DND-41 (cell line): Measurements from ENCODE around the gene PHRF1.

ENCODE experiments used
- EZH2 ChIP-seq: IDR thresholded peaks from 3 replicates; pipeline ENCODE4 v1.6.1; 2012; ENCODE audit warnings: borderline replicate concordance, low read depth, mild to moderate bottlenecking, moderate library complexity, low read length, inconsistent platforms; ENCODE audit not compliant: severe bottlenecking
- TF ChIP-seq, protein P1 (sequence below): IDR thresholded peaks from 2 replicates; pipeline ENCODE4 v1.5.1; 2012; ENCODE audit warnings: borderline replicate concordance, low read length, moderate library complexity, mild to moderate bottlenecking; ENCODE audit not compliant: poor library complexity, severe bottlenecking; ENCODE audit errors: extremely low read depth

DNA sequence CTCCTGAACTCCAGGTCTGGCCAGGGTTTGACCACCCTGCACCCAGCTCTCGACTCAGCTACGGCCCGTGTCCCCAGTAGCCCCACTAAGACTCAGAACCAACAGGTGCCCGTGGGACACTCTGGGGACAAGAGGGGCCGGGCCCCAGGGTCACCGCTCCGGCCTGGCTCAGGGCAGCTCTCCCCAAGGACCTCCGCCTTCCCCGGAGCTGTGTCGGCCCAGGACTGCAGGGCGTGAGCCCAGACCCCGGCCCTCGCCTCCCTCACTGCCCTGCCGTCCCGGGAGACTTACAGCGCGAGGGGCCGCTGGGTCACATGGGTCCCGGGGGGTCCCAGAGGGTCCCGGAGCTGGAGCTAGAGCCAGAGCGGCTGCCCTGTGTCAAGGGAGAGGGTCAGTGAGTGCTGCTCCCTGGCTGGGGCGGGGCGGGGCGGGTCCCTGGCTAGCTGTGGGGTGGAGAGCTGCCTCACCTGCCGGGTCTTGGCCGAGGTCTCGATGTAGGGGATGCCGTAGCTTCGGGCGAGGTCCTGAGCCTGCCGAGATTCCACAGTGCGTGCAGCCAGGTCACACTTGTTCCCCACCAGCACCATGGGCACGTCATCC lies 43.2 kb upstream of the PHRF1 start:
- TF ChIP-seq, protein P1, sequence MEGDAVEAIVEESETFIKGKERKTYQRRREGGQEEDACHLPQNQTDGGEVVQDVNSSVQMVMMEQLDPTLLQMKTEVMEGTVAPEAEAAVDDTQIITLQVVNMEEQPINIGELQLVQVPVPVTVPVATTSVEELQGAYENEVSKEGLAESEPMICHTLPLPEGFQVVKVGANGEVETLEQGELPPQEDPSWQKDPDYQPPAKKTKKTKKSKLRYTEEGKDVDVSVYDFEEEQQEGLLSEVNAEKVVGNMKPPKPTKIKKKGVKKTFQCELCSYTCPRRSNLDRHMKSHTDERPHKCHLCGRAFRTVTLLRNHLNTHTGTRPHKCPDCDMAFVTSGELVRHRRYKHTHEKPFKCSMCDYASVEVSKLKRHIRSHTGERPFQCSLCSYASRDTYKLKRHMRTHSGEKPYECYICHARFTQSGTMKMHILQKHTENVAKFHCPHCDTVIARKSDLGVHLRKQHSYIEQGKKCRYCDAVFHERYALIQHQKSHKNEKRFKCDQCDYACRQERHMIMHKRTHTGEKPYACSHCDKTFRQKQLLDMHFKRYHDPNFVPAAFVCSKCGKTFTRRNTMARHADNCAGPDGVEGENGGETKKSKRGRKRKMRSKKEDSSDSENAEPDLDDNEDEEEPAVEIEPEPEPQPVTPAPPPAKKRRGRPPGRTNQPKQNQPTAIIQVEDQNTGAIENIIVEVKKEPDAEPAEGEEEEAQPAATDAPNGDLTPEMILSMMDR = no peak
- no peak for TF ChIP-seq EZH2
